Mesenchymal stem cell (in vitro differentiated cells and primary cell): ENCODE results near the gene LTBP2.

Experiments
- DNase-seq: peaks from one replicate; pipeline ENCODE4 v3.0.0-alpha.2; 2013
- H2AFZ ChIP-seq: one replicate; pipeline ENCODE4 v1.6.1; 2013; ENCODE audit warnings: low read depth, mild to moderate bottlenecking, control low read depth, inconsistent platforms, low read length, moderate library complexity
- H2AK5ac ChIP-seq: 2 replicates; pipeline ENCODE4 v1.6.1; 2013; ENCODE audit warnings: low read length, moderate library complexity, mild to moderate bottlenecking, inconsistent platforms; ENCODE audit not compliant: severe bottlenecking
- H2BK120ac ChIP-seq: one replicate; pipeline ENCODE4 v1.6.1; 2013; ENCODE audit warnings: low read depth, mild to moderate bottlenecking, inconsistent platforms, low read length, moderate library complexity
- H2BK12ac ChIP-seq, 2 experiments: one replicate each; pipeline ENCODE4 v1.6.1; 2013; ENCODE audit warnings: inconsistent platforms in 2 of 2, low read length in 2 of 2, mild to moderate bottlenecking in 2 of 2, moderate library complexity in 2 of 2, control low read depth in 1 of 2
- H2BK15ac ChIP-seq: one replicate; pipeline ENCODE4 v1.6.1; 2013; ENCODE audit warnings: mild to moderate bottlenecking, low read depth, inconsistent platforms; ENCODE audit not compliant: poor library complexity, severe bottlenecking
- H2BK5ac ChIP-seq: 2 replicates; pipeline ENCODE4 v1.6.1; 2013; ENCODE audit warnings: low read depth, mild to moderate bottlenecking, low read length, control low read depth, inconsistent platforms; ENCODE audit not compliant: poor library complexity, severe bottlenecking
- H3K14ac ChIP-seq, 2 experiments: one replicate each; pipeline ENCODE4 v1.6.1; 2013; ENCODE audit warnings: inconsistent platforms in 2 of 2, low read length in 2 of 2, control low read depth in 1 of 2, mild to moderate bottlenecking in 1 of 2, moderate library complexity in 1 of 2
- H3K18ac ChIP-seq, 2 experiments: one replicate each; pipeline ENCODE4 v1.6.1; 2013; ENCODE audit warnings: inconsistent platforms in 2 of 2, low read length in 2 of 2, control low read depth in 1 of 2, low read depth in 1 of 2, mild to moderate bottlenecking in 1 of 2
- H3K23ac ChIP-seq, 2 experiments: one replicate each; pipeline ENCODE4 v1.6.1; 2013; ENCODE audit warnings: inconsistent platforms in 2 of 2, low read length in 2 of 2, mild to moderate bottlenecking in 2 of 2, moderate library complexity in 2 of 2, control low read depth in 1 of 2
- H3K27ac ChIP-seq: 2 replicates; pipeline ENCODE4 v1.5.1; 2013; ENCODE audit warnings: mild to moderate bottlenecking, moderate library complexity, low read length, control low read depth, inconsistent platforms; ENCODE audit not compliant: poor library complexity, severe bottlenecking
- H3K27me3 ChIP-seq, 2 experiments: 2 replicates each; pipeline versions ENCODE4 v1.6.1 to v1.7.0; 2013; ENCODE audit warnings: low read length in 2 of 2, mild to moderate bottlenecking in 2 of 2, moderate library complexity in 2 of 2, control low read depth in 1 of 2, inconsistent platforms in 1 of 2; ENCODE audit not compliant: control insufficient read depth in 1 of 2, insufficient read depth in 1 of 2
- H3K36me3 ChIP-seq, 2 experiments: 2 replicates each; pipeline versions ENCODE4 v1.6.1 to v1.7.0; 2013; ENCODE audit warnings: low read length in 2 of 2, control low read depth in 1 of 2, inconsistent platforms in 1 of 2, low read depth in 1 of 2, mild to moderate bottlenecking in 1 of 2; ENCODE audit not compliant: insufficient read depth in 2 of 2, control insufficient read depth in 1 of 2
- H3K4ac ChIP-seq, 2 experiments: one replicate each; pipeline ENCODE4 v1.6.1; 2013; ENCODE audit warnings: inconsistent platforms in 2 of 2, low read length in 2 of 2, mild to moderate bottlenecking in 2 of 2, moderate library complexity in 2 of 2, control low read depth in 1 of 2, low read depth in 1 of 2
- H3K4me1 ChIP-seq: 2 replicates; pipeline ENCODE4 v1.6.1; 2013; ENCODE audit warnings: low read depth, low read length, control low read depth; ENCODE audit not compliant: control insufficient read depth, insufficient read depth
- H3K4me2 ChIP-seq: 2 replicates; pipeline ENCODE4 v1.6.1; 2013; ENCODE audit warnings: low read length, mild to moderate bottlenecking, inconsistent platforms; ENCODE audit not compliant: poor library complexity, severe bottlenecking
- H3K4me3 ChIP-seq, 2 experiments: 2 replicates each; pipeline versions ENCODE4 v1.5.1 to v1.7.0; 2013; ENCODE audit warnings: low read length in 2 of 2, mild to moderate bottlenecking in 2 of 2, control low read depth in 1 of 2, low read depth in 1 of 2; ENCODE audit not compliant: insufficient read depth in 1 of 2
- H3K79me1 ChIP-seq: replicated peaks from 2 replicates; pipeline ENCODE4 v1.6.1; 2013; ENCODE audit warnings: mild to moderate bottlenecking, control low read depth, low read length, inconsistent platforms; ENCODE audit not compliant: poor library complexity, severe bottlenecking
- H3K9ac ChIP-seq: 2 replicates; pipeline ENCODE4 v1.7.0; 2013; ENCODE audit warnings: mild to moderate bottlenecking, low read length, moderate library complexity
- H3K9me3 ChIP-seq: 2 replicates; pipeline ENCODE4 v1.7.0; 2013; ENCODE audit warnings: mild to moderate bottlenecking, low read length; ENCODE audit not compliant: control insufficient read depth
- H4K8ac ChIP-seq: one replicate; pipeline ENCODE4 v1.6.1; 2013; ENCODE audit warnings: inconsistent platforms, mild to moderate bottlenecking, low read length, moderate library complexity
- H4K91ac ChIP-seq: one replicate; pipeline ENCODE4 v1.6.1; 2013; ENCODE audit warnings: mild to moderate bottlenecking, low read length, inconsistent platforms
- WGBS: methylation state at CpG from one replicate; pipeline ENCODE4 v1.1.7; 2013; ENCODE audit warnings: mixed read lengths; 5-methylcytosine and 5-hydroxymethylcytosine counted together

Gene LTBP2

DNA sequence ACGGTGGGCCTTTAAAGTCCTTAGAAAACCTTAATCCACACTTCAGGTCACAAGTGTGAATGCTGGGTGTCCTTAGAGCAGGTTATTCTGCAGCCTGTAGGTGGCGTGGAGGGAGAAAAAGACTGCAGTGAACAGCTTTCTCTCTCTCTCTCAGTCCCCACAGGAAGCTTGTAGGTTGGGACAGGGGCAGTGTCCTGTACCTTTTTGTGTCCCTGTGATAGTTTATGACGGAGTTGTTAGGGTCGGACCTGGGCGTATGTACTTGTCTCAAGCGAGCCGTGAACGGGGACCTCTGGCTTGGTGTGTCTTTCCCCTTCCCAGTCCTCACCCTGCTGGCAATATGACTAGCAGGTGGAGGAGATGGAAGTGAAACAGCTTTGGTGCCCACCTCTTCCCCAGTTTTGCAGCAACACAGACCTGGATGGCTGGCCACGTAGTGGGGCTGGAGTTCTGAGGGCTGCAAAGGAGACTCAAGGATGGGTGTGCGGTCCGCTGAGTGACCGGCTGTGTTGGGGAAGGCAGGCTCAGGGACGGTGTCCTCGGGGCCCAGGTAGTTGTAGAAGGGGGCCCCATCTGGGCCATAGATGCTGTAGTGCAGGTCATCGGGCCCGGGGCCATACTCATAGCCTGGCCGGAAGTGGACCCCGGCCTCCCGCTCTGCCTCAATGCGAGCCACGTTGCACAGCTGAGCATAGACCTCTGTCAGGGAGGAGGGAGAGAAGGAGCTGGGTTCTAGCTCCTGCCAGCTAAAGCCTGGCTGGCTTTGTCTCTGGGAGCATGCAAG lies 109.6 kb downstream of the LTBP2 start:
- Histone ChIP-seq H2BK12ac (peak overlapping the region in 1 of 2 experiments; percentile 56), H3K27ac (peak overlapping the region; percentile 6), H3K23ac (no peak overlapping the region), H2AK5ac (peak overlapping the region; percentile 45), H3K4me3 (no peak overlapping the region), H3K14ac (no peak overlapping the region), H2BK5ac (no peak overlapping the region), H2AFZ (no peak overlapping the region), H2BK120ac (no peak overlapping the region), H3K9me3 (no peaks in the 10 kb centered on the region), H2BK15ac (no peak overlapping the region), H3K79me1 (peaks cover 27% of the 10 kb centered on the region), H3K9ac (peak overlapping the region; percentile 13), H3K4ac (no peak overlapping the region), H4K91ac (no peak overlapping the region), H3K36me3 (peaks cover 74 to 94% of the 10 kb centered on the region in 2 experiments), H3K4me1 (peaks cover 4% of the 10 kb centered on the region), H3K4me2 (no peak overlapping the region), H4K8ac (no peak overlapping the region), H3K27me3 (no peaks in the 10 kb centered on the region), H3K18ac (no peak overlapping the region)
- peak; percentile 65 for DNase-seq
- whole genome bisulfite sequencing = 80% methylated on average over 18 of the region's 21 CpGs

DNA sequence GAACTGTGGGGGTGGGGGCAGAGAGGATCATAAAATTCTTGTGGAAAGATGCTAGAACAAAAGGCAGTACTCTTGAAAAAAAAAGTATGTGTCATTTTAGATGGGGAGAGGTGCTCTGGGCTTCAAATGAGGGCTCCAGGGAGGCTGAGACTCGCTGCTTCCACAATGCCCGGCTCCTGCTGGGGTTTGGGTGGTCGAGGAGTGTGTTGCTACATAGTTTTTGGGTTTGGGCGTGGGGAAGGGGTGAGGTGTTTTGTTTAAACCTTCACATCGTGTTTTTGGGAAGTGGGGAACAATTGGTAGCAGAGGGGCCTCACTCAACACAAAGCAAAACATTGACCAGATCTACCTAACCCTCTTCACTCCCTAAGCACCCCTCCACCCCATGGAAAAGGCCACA lies 110.3 kb downstream of the LTBP2 start:
- H2BK120ac ChIP-seq = no peak overlapping the region
- H3K27me3 ChIP-seq = no peaks in the 10 kb centered on the region
- WGBS = 41% methylated on average over 2 of the region's 5 CpGs
- no peak overlapping the region for H3K4me2 ChIP-seq
- no peak overlapping the region for H2BK5ac ChIP-seq
- no peak overlapping the region for H3K18ac ChIP-seq
- peaks cover 4% of the 10 kb centered on the region for H3K4me1 ChIP-seq
- H2BK12ac ChIP-seq = peak overlapping the region; percentile 56 to 73
- peaks cover 66 to 87% of the 10 kb centered on the region in 2 experiments for H3K36me3 ChIP-seq
- peak overlapping the region; percentile 45 for H2AK5ac ChIP-seq
- H3K14ac ChIP-seq = no peak overlapping the region
- H2BK15ac ChIP-seq = peak overlapping the region; percentile 44
- H4K8ac ChIP-seq = peak overlapping the region; percentile 56
- no peak overlapping the region for H3K4me3 ChIP-seq
- H4K91ac ChIP-seq = peak overlapping the region; percentile 28
- peaks cover 25% of the 10 kb centered on the region for H3K79me1 ChIP-seq
- peak overlapping the region; percentile 27 for H3K27ac ChIP-seq
- peak overlapping the region; percentile 72 for H2AFZ ChIP-seq
- H3K9me3 ChIP-seq = no peaks in the 10 kb centered on the region
- H3K23ac ChIP-seq = no peak overlapping the region
- H3K9ac ChIP-seq = peak overlapping the region; percentile 13
- DNase-seq = no peak
- no peak overlapping the region for H3K4ac ChIP-seq

DNA sequence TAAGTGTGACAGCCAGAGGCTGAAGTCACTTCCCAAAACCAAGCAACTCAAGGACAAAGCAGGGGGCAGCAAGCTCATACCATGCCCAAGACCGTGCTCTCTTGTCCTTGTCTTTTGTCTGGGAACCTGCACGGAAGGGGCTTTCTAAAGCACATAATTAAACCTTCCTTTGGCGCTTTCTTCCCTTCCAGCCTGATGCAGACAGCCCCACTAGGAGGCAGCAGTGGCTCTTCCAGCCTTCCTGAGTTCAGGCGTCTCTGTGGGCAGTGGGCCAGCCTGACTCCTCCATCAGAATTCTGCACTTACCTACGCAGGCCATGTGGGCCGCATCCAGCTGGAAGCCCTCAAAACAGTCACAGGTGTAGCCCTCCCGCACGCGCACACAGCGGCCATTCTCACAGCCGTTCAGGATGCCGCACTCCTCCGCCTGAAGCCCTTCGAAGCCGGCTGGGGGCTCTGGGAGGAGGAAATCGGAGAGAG lies 110.9 kb downstream of the LTBP2 start:
- Histone ChIP-seq H3K18ac (no peak overlapping the region), H3K23ac (no peak overlapping the region)
- WGBS = 49% methylated on average over 16 of the region's 16 CpGs

DNA sequence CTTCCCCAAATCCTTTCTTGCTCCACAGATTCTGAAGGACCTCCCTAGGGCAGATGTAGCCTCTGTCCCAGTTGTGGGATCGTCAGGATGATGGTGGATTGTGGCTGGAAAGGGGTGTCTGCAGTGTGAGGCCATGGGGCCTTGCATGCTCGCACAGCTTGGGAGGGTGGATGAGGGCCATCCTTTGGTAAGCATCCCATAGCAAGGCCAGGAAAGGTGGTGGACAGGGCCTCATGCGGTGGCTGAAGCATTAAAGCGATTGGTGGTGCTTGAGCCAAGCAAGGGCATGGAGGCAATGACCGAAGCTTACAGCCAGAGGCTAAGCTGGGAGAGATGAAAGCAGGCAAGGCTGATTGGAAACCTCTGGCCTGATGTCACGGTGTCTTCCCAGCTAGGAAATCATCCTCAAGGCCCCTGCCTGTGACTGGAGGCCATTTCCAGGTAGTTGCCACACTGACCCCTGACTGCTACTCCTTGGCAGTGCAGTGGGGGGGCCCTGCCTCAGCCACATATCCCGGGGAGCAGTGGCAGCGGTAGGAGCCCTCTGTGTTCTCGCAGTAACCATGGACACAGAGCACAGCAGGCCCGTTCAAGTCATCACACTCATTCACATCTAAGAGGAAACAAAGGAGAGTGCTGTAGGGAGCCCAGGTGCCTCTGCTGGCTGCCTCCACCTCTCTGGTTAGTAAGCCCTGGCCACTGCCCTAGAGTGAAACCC lies 111.5 kb downstream of the LTBP2 start:
- Histone ChIP-seq H3K79me1 (peaks cover 19% of the 10 kb centered on the region), H2BK15ac (no peak overlapping the region), H2AK5ac (no peak overlapping the region), H3K4me2 (no peak overlapping the region), H2BK5ac (no peak overlapping the region), H3K23ac (no peak overlapping the region), H2BK12ac (peak overlapping the region in 1 of 2 experiments; percentile 23), H3K27ac (peak overlapping the region; percentile 22), H3K9me3 (no peaks in the 10 kb centered on the region), H2AFZ (no peak overlapping the region), H3K18ac (no peak overlapping the region), H3K14ac (no peak overlapping the region), H4K8ac (peak overlapping the region; percentile 53), H3K9ac (peak overlapping the region; percentile 20), H4K91ac (peak overlapping the region; percentile 14), H3K36me3 (peaks cover 55 to 85% of the 10 kb centered on the region in 2 experiments), H3K4ac (no peak overlapping the region), H3K4me1 (peaks cover 4% of the 10 kb centered on the region), H3K4me3 (no peak overlapping the region), H3K27me3 (no peaks in the 10 kb centered on the region), H2BK120ac (no peak overlapping the region)
- no peak for DNase-seq
- 82% methylated on average over 10 of the region's 10 CpGs for WGBS

More for the DNA sequence above, 110.9 kb downstream of the LTBP2 start:
- H3K4ac ChIP-seq = no peak overlapping the region
- peak overlapping the region in 1 of 2 experiments; percentile 7 for H3K14ac ChIP-seq
- no peak overlapping the region for H2BK120ac ChIP-seq
- H3K79me1 ChIP-seq = peaks cover 24% of the 10 kb centered on the region
- peaks cover 4% of the 10 kb centered on the region for H3K4me1 ChIP-seq
- H3K9me3 ChIP-seq = no peaks in the 10 kb centered on the region
- peaks cover 61 to 85% of the 10 kb centered on the region in 2 experiments for H3K36me3 ChIP-seq
- peak overlapping the region; percentile 22 for H3K27ac ChIP-seq
- no peaks in the 10 kb centered on the region for H3K27me3 ChIP-seq
- H2BK5ac ChIP-seq = no peak overlapping the region
- H3K9ac ChIP-seq = peak overlapping the region; percentile 20
- H4K8ac ChIP-seq = peak overlapping the region; percentile 22
- H2AFZ ChIP-seq = peak overlapping the region; percentile 72
- H4K91ac ChIP-seq = peak overlapping the region; percentile 5
- H2BK15ac ChIP-seq = no peak overlapping the region
- no peak overlapping the region for H3K4me3 ChIP-seq
- no peak overlapping the region for H2AK5ac ChIP-seq
- H3K4me2 ChIP-seq = no peak overlapping the region
- DNase-seq = peak; percentile 80
- H2BK12ac ChIP-seq = peak overlapping the region in 1 of 2 experiments; percentile 84
